GM12872 (cell line): ENCODE measurements around the gene TLR3.

ENCODE experiments used
- CTCF ChIP-seq: IDR thresholded peaks from 3 replicates; pipeline ENCODE4 v1.5.1; 2011; ENCODE audit warnings: low read depth, mild to moderate bottlenecking, low read length, moderate library complexity; ENCODE audit not compliant: insufficient read depth

Gene TLR3

GRCh38 chr4:186079694-186080093, 10.7 kb downstream of the TLR3 start:
- no peak for TF ChIP-seq CTCF

- TF ChIP-seq CTCF = no peak
These were observed 12.3 kb downstream of the TLR3 start for GRCh38 chr4:186081202-186081807.

- no peak for TF ChIP-seq CTCF
These were observed 13.3 kb downstream of the TLR3 start for GRCh38 chr4:186082221-186082620.

DNA sequence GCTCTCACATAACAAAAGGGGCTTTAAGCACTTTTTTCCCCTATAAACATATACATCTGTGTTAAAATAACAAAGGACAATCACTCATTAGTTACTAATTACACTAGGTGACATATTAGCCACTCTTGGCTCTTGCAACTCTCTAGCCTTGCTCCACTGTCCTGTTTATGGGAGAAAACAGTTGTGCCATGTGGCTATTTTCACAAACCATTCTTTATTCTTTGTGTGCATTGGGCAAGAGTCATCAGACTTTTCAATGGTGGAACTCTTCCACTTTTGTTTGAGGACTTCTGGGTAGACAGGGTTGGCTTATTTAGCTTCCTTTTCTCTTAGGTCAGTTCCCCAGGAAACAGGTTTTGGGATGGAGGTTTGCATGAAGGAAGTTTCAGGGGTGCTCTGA, 19.6 kb downstream of the TLR3 start:
- TF ChIP-seq CTCF = no peak

DNA sequence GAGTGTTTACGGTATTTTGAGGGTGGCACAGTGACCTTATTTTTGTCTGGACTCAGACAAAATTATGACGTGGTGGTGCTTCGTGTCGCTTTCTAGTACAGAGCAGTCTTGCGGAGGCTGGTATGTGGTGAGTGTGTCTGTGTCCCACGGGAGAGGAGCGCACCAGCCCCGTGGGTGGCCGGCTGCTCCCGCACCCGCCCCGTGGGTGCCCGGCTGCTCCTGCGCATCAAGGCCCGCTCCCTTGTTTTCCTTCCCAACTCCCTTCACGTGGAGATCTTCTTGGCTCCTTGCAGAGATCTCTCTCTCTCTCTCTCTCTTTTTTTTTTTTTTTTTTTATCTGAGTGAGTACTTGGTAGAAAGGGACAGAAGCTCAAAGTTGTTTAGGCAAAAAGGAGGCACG, 23.3 kb downstream of the TLR3 start:
- no peak for TF ChIP-seq CTCF

GRCh38 chr4:186095406-186095805, 26.4 kb downstream of the TLR3 start:
- no peak for TF ChIP-seq CTCF

DNA sequence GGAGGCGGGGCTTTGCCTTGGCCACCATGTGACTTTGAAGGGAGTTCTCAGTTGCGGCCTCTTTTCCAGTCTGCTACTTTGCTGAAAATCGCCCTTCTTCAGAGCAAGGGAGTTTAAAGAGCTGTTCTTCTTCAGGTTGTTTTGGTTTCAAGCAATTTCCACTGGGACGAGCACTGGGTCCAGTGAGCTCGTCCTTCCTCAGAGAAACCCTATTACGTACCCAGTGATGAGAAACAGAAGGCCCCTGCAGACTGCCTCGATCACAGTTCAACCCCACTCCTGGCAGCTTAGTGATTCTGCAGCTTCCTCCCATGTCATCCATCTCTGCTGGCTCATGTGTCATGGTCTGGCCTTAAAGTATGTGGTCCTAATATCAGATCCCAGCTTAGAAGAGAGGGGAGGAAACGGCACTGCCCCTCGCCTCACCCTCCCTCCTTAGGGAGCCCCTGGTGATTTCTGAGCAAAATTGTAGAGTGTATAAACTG, 27.8 kb downstream of the TLR3 start:
- TF ChIP-seq CTCF = no peak
